SH-SY5Y (cell line): ENCODE data around the gene MED13L.

Experiments used
- GATA2 ChIP-seq: IDR thresholded peaks from 2 replicates; pipeline ENCODE4 v1.6.1; 2011; ENCODE audit warnings: mild to moderate bottlenecking, low read depth, low read length
- GATA3 ChIP-seq: IDR thresholded peaks from 2 replicates; pipeline ENCODE4 v1.6.1; 2011; ENCODE audit warnings: low read depth, mild to moderate bottlenecking, low read length, moderate library complexity

DNA sequence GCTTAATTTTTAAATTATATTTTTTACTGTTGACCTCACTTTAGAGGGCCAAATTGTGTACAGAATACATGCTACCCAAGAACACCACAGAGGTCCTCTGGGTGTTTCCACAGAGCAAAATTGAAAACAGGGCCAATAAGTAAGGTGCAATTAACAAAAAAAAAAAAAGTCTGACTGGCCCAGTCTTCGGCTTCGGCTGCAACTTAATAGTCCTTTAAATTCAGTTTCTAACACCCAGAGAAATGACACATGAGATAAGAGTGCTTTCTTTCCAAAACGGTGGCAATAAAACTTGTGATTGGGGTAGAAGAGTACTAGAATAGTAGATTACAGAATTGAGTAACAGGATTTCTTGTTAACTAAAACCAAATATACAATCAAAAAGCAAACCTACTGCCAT lies 81.3 kb downstream of the MED13L start:
- TF ChIP-seq GATA2: no peak
- no peak for TF ChIP-seq GATA3
